HL-60/S4 treated with retinoic acid at 250 ng/mL for 4 days and 3 days (cell line): ENCODE data around the gene COPB1.

Experiments used
- in situ Hi-C: fragments of 300-500 bp; cut with MboI; formaldehyde crosslinking; loops from 2 replicates; pipeline ENCODE4 v1.7.0; 2022; ENCODE audit warnings: low sequenced_read_pairs

COPB1 gene

GRCh38 chr11:14499560-14500180 is at the start of gene COPB1:
Gene COPB1 (minus strand): TSS chr11:14499811. CDS start chr11:14498928, 883 bp downstream.
- in situ Hi-C loops = no loop called here

GRCh38 chr11:14547440-14547839 is 47.8 kb upstream of the COPB1 start:
- in situ Hi-C loops = loop anchor here (25.0 kb wide), 1 partner anchor 365 kb away; no protein-coding TSS in a partner anchor

- in situ Hi-C loops = loop anchor here (25.0 kb wide), 1 partner anchor 366 kb away; no protein-coding TSS in a partner anchor
Measured at GRCh38 chr11:14546672-14547071, 47.1 kb upstream of the COPB1 start.

GRCh38 chr11:14544611-14545010 is 45.0 kb upstream of the COPB1 start:
- in situ Hi-C loops = loop anchor here (25.0 kb wide), 1 partner anchor 368 kb away; no protein-coding TSS in a partner anchor

- in situ Hi-C loops = loop anchor here (25.0 kb wide), 1 partner anchor 369 kb away; no protein-coding TSS in a partner anchor
Measured at GRCh38 chr11:14543260-14543659, 43.6 kb upstream of the COPB1 start.

- in situ Hi-C loops = loop anchor here (25.0 kb wide), 1 partner anchor 370 kb away; no protein-coding TSS in a partner anchor
Measured at GRCh38 chr11:14542324-14542723, 42.7 kb upstream of the COPB1 start.

GRCh38 chr11:14541192-14541947 is 41.8 kb upstream of the COPB1 start:
- in situ Hi-C loops = loop anchor here (25.0 kb wide), 1 partner anchor 371 kb away; no protein-coding TSS in a partner anchor

- in situ Hi-C loops = loop anchor here (25.0 kb wide), 1 partner anchor 372 kb away; no protein-coding TSS in a partner anchor
Measured at GRCh38 chr11:14539982-14540421, 40.4 kb upstream of the COPB1 start.

GRCh38 chr11:14538926-14539554 is 39.4 kb upstream of the COPB1 start:
- in situ Hi-C loops = loop anchor here (25.0 kb wide), 1 partner anchor 373 kb away; no protein-coding TSS in a partner anchor

- in situ Hi-C loops = loop anchor here (25.0 kb wide), 1 partner anchor 374 kb away; no protein-coding TSS in a partner anchor
Measured at GRCh38 chr11:14538271-14538925, 38.8 kb upstream of the COPB1 start.

GRCh38 chr11:14537134-14537599 is 37.6 kb upstream of the COPB1 start:
- in situ Hi-C loops = loop anchor here (25.0 kb wide), 1 partner anchor 375 kb away; no protein-coding TSS in a partner anchor

- in situ Hi-C loops = loop anchor here (25.0 kb wide), 1 partner anchor 377 kb away; no protein-coding TSS in a partner anchor
Measured at GRCh38 chr11:14535166-14535565, 35.6 kb upstream of the COPB1 start.

GRCh38 chr11:14529951-14530350 is 30.3 kb upstream of the COPB1 start:
- in situ Hi-C loops = loop anchor here (25.0 kb wide), 1 partner anchor 382 kb away; no protein-coding TSS in a partner anchor

GRCh38 chr11:14529321-14529720 is 29.7 kb upstream of the COPB1 start:
- in situ Hi-C loops = loop anchor here (25.0 kb wide), 1 partner anchor 383 kb away; no protein-coding TSS in a partner anchor

- in situ Hi-C loops = no loop called here
Measured at GRCh38 chr11:14522801-14523200, 23.2 kb upstream of the COPB1 start.

GRCh38 chr11:14522245-14522644 is 22.6 kb upstream of the COPB1 start:
- in situ Hi-C loops = no loop called here

- in situ Hi-C loops = no loop called here
Measured at GRCh38 chr11:14520747-14521151, 21.1 kb upstream of the COPB1 start.

GRCh38 chr11:14519917-14520746 is 20.5 kb upstream of the COPB1 start, which contains the start of gene PSMA1:
Gene PSMA1 (minus strand): TSS chr11:14520386. CDS start chr11:14520299, 87 bp downstream.
- in situ Hi-C loops = no loop called here

GRCh38 chr11:14519597-14519916 is 19.9 kb upstream of the COPB1 start:
- in situ Hi-C loops = no loop called here
